AG04449 (cell line): ENCODE measurements around the gene PRKCZ.
"Not testable (repeated sequence)": the region's sequence is repeated elsewhere in the genome, so short reads cannot be mapped to it uniquely, and the experiment has no call there.

Source experiments
- CTCF ChIA-PET: fragments of 350-600 bp; formaldehyde crosslinking; extraction: SDS; loops from one replicate; lab custom pipeline; 2021; ENCODE audit warnings: antibody characterized with exemption; lab: Yijun Ruan, JAX
- POLR2A ChIA-PET: fragments of 400-600, 350-600 bp; formaldehyde crosslinking; extraction: SDS; loops from one replicate; lab custom pipeline; 2020; ENCODE audit warnings: antibody characterized with exemption, inconsistent platforms; lab: Yijun Ruan, JAX
- DNase-seq: peaks from one replicate; pipeline ENCODE4 v3.0.0-alpha.2; 2010; ENCODE audit warnings: low read depth, low spot score
- H3K4me3 ChIP-seq: 2 replicates; pipeline ENCODE4 v1.5.1; 2011; ENCODE audit warnings: low read depth, mild to moderate bottlenecking, control low read depth, low read length
- TF ChIP-seq, protein P1 (sequence below): IDR thresholded peaks from one replicate; pipeline ENCODE4 v1.5.1; 2011; ENCODE audit warnings: mild to moderate bottlenecking, moderate library complexity, low read length, control low read depth, inconsistent platforms; ENCODE audit not compliant: insufficient read depth; ENCODE audit errors: missing control alignments

The PRKCZ gene

DNA sequence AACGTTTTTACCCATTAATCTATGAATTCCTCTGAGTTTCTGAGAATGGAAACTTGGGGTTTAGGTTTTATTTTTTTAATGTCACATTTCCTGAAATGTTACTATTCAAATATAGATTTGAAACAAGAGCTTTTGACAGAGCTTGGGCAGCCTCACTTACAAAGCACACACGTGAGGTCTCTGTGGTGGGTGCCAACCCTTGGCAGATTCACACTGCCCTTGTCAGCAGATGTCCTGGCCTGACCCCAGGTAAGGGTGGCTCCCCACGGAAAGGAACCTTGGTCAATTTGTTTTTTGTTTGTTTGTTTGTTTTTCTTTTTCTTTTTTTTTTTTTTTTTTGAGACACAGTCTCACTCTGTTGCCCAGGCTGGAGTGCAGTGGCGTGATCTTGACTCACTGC lies 90.8 kb downstream of the PRKCZ start:
- POLR2A ChIA-PET, result no interaction called here
- TF ChIP-seq, protein P1, sequence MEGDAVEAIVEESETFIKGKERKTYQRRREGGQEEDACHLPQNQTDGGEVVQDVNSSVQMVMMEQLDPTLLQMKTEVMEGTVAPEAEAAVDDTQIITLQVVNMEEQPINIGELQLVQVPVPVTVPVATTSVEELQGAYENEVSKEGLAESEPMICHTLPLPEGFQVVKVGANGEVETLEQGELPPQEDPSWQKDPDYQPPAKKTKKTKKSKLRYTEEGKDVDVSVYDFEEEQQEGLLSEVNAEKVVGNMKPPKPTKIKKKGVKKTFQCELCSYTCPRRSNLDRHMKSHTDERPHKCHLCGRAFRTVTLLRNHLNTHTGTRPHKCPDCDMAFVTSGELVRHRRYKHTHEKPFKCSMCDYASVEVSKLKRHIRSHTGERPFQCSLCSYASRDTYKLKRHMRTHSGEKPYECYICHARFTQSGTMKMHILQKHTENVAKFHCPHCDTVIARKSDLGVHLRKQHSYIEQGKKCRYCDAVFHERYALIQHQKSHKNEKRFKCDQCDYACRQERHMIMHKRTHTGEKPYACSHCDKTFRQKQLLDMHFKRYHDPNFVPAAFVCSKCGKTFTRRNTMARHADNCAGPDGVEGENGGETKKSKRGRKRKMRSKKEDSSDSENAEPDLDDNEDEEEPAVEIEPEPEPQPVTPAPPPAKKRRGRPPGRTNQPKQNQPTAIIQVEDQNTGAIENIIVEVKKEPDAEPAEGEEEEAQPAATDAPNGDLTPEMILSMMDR, result no peak
- no peak for DNase-seq
- CTCF ChIA-PET, result interaction anchor here (1.0 to 3.2 kb wide), 10 partner anchors 10 to 34 kb away, joined by 3 to 39 read pairs (median 9); no protein-coding TSS in a partner anchor
- H3K4me3 ChIP-seq, result no peak overlapping the region

DNA sequence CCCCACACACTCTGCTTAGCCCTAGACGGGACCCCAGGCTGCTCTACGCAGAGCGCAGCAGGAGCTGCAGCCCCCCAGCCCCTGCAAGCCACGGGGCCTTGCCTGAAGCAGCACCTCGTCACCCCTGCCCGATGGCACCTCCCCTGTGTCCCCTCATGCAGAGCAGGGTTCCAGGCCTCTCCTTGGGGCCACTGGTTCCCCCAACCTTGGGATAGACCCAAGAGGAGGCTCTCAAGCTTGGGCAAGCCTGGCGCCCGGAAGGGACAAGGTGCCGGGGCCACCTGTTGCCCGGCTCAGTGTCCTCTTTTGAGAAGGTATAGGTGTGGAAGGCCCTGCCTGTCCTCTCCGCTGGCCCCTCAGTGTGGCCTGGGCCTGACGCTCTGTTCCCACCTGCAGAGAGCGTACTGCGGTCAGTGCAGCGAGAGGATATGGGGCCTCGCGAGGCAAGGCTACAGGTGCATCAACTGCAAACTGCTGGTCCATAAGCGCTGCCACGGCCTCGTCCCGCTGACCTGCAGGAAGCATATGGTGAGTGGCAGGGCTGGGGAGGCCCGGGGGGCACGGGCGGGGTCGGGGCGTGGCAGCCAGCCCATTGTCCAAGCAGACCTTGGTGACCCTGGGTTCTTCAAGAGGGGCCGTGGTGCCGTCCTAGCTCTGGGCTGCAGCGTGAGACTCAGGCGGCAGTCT lies 93.7 kb downstream of the PRKCZ start:
- CTCF ChIA-PET, result interaction anchor here (0.8 to 1.4 kb wide), 2 partner anchors 11 to 31 kb away, joined by 3 to 4 read pairs; no protein-coding TSS in a partner anchor

DNA sequence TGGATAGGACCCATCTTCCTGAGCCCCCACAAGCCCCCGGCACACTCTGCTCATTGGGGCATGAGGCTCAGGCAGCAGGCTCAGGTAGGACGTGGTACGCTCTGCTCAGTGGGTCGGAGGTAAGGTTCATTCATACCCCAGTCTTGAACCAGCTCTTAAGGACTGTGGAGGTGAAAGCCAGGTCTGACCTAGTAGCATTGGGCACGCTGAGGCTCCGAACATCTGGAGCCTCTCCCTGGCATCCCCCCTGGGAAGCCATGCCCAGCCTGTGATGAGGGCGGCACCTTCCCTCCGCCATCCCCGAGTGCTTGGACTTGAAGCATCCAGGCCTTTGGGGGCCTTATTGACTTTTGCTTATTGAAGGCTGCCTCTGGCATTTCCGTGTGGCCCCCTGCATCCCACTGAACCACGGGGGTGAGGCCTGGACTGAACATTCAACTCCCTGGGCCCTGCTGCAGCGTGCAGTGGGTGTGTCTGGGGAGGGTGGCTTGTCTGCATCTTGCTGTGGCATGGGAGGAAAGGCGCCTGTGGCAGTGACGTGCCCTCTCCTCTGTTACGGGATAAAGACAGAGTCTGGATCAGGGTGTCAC lies 94.4 kb downstream of the PRKCZ start:
- ChIA-PET CTCF (no interaction called here), POLR2A (no interaction called here)
- H3K4me3 ChIP-seq, result no peak overlapping the region
- TF ChIP-seq, protein P1, result no peak
- no peak for DNase-seq

More for the DNA sequence above, 93.7 kb downstream of the PRKCZ start:
- POLR2A ChIA-PET, result no interaction called here
- TF ChIP-seq, protein P1, result no peak
- no peak for DNase-seq
- H3K4me3 ChIP-seq, result no peak overlapping the region

DNA sequence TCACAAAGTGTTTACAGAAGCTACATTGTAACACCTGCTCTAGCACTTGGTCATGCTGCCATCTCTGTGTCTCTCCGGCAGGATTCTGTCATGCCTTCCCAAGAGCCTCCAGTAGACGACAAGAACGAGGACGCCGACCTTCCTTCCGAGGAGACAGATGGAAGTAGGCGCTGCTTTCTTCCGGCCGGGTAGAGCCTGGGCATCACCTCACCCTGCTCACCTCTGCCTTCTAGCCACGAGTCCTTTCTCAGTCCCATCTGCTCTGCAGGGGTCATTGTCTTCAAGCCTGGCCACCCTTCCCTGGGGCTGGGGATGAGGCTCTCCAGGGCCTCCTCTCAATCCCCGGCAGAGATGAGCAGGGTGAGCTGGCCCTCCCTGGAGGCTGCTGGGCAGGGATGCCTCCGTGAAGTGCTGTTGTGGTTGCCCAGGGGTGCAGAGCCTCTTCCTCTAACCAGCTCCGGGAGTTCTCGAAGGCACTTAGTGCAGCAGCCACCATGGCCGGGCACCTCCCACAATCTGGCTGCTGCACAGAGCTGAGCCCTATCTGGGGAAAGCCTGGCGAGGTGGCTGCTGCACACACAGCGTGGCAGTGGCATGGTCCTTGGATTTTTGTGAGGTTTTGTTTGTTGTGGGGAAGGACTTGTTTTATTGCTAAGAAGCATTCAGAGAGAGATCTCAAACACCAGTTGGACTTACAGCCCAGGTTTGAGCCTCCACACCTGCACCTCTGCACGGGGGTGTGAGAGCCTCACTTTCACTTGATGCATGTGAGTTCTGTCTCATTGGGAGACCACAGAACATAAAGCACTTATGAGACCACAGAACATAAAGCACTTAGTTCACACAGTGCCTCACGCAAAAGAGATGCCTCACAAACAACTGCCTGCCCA lies 96.0 kb downstream of the PRKCZ start:
- POLR2A ChIA-PET, result no interaction called here
- TF ChIP-seq, protein P1, result no peak
- no peak overlapping the region for H3K4me3 ChIP-seq
- DNase-seq, result no peak
- CTCF ChIA-PET, result interaction anchor here (1.6 kb wide), 1 partner anchor 28 kb away, joined by 4 read pairs; no protein-coding TSS in a partner anchor

DNA sequence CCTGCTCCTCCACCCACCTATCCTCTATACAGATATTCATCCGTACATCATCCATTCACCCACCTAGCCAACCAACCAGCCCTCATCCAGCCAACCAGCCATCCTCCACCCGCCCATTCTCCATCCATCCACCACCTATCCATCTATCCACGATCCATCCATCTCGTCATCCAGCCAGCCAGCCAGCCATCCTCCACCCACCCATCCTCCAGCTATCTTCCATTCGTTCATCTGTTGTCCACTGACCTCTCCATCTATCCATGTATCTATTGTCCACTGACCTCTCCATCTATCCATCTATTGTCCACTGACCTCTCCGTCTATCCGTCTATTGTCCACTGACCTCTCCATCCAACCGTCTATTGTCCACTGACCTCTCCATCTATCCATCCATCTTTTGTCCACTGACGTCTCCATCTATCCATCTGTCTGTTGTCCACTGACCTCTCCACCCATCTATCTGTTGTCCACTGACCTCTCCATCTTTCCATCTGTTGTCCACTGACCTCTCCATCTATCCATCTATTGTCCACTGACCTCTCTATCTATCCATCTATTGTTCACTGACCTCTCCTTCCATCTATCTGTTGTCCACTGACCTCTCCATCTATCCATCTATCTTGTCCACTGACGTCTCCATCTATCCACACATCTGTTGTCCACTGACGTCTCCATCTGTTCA lies 96.8 kb downstream of the PRKCZ start:
- TF ChIP-seq, protein P1, result no peak
- CTCF ChIA-PET, result interaction anchor here (1.6 kb wide), 1 partner anchor 27 kb away, joined by 4 read pairs; no protein-coding TSS in a partner anchor
- no peak for DNase-seq
- no peak overlapping the region for H3K4me3 ChIP-seq
- POLR2A ChIA-PET, result no interaction called here

DNA sequence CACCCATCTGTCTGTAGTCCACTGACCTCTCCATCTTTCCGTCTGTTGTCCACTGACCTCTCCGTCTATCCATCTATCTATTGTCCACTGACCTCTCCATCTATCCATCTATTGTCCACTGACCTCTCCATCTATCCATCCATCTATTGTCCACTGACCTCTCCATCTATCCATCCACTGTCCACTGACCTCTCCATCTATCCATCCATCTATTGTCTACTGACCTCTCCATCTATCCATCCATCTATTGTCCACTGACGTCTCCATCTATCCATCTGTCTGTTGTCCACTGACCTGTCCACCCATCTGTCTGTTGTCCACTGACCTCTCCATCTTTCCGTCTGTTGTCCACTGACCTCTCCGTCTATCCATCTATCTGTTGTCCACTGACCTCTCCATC lies 97.7 kb downstream of the PRKCZ start:
- POLR2A ChIA-PET, CTCF ChIA-PET: not testable (repeated sequence)

More for the DNA sequence above, 97.7 kb downstream of the PRKCZ start:
- DNase-seq, H3K4me3 ChIP-seq: not testable (repeated sequence)
